HG03571 (cell line): Measurements from ENCODE around the gene SRSF12.
"Not testable (repeated sequence)": the region's sequence is repeated elsewhere in the genome, so short reads cannot be mapped to it uniquely, and the experiment has no call there.

Experiments
- ATAC-seq: cut with Tn5 transposase; IDR thresholded peaks from one replicate; pipeline ENCODE4 v1.9.1; 2021; ENCODE audit not compliant: unreplicated experiment

The SRSF12 gene

DNA sequence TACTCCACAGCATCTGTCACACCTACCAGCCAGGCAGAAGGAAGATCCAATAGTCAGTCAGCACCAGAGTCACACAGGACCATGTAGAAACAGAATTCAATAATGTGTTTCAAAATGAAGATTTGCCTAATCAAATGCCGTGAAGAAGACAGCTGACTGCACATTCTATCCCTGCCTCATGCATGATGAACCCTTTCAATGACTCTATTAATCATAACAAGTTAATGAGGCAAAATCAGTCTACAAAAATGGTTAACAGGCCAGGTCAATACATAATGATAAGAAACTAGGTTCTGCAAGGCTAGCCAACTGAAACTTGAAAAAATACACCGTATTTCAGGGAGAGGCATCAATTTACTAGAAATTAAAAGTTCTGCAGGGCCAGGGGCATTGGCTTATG, 44.0 kb downstream of the SRSF12 start:
- ATAC-seq = no peak

- no peak for ATAC-seq
Measured at GRCh38 chr6:89073014-89073620, 44.8 kb downstream of the SRSF12 start.

DNA sequence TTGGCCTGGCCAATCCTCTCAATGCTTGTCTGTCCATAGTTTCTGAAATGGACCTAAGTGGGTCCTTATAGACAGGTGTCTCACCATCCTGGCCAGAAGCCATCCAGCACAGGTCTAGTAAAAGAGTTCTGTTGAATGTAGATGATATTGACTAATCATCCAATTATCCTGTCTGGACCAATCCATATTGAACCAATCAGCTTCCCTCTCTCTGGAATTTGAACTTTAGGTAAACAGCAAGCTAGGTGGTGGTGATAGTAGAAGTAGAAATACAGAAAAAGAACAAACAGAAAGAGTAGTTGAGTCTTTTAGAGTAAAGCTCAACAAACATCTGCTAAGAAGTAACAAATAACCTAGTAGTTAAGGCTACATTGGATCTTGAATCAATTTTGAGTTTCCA, 46.8 kb downstream of the SRSF12 start:
- ATAC-seq = no peak

GRCh38 chr6:89069536-89070163, 48.2 kb downstream of the SRSF12 start:
- ATAC-seq = no peak

- ATAC-seq = no peak
Measured at GRCh38 chr6:89068695-89069094, 49.2 kb downstream of the SRSF12 start.

- no peak for ATAC-seq
Measured at GRCh38 chr6:89067796-89068195, 50.1 kb downstream of the SRSF12 start.

GRCh38 chr6:89066940-89067646, 50.8 kb downstream of the SRSF12 start:
- ATAC-seq = no peak

- ATAC-seq = not testable (repeated sequence)
Measured at GRCh38 chr6:89066121-89066520, 51.8 kb downstream of the SRSF12 start.

DNA sequence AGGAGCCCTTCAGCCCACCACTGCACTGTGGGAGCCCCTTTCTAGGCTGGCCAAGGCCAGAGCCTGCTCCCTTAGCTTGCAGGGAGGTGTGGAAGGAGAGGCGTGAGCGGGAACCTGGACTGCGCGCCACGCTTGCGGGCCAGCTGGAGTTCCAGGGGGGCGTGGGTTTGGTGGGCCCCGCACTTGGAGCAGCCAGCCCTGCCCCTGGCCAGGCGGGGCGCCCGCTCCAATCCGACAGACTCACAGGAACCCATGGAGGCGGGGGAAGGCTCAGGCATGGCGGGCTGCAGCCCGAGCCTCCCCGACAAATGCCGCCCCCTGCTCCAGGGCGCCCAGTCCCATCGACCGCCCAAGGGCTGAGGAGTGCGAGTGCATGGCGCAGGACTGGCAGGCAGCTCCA, 52.9 kb downstream of the SRSF12 start:
- not testable (repeated sequence) for ATAC-seq

- ATAC-seq = no peak
Measured at GRCh38 chr6:89063881-89064280, 54.0 kb downstream of the SRSF12 start.

- no peak for ATAC-seq
Measured at GRCh38 chr6:89059227-89059626, 58.6 kb downstream of the SRSF12 start.

DNA sequence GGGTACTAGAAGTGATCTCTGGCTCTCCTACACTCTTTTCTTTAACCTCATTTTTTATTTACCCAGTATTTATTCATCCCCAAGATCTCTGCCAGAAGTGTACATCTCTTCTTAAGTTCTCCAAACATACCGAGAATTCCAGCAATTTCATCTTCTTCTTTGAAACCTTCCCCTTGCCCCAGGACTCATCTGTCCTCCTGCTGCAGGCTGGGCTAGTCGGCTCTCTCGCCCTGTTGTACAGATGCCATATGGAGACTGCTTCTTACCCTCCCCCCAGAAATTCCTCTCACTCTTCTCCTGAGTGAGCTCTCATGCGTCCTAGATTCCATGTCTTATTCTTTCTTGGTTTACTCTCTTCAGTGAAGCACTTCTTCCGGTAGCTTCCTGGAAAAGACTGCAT, 59.2 kb downstream of the SRSF12 start:
- ATAC-seq = no peak

DNA sequence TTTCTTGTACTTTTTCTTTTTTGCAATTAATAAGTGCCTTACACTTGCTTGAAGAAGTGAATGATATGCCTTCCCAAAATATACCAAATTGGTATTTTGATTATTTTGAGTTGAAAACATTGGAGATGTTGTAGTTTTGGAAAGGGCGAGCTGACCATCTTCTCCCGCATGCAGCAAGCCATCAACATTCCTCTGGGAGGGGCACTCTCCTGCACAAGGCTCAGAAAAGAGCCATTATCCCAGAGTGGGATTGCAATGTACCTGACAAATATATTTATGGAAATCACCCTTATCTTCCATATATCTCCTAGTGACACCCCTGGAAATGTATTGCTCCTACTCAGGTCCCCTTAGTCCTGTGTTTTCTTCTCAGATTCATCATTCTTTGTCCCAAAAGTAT, 60.1 kb downstream of the SRSF12 start:
- ATAC-seq = no peak

DNA sequence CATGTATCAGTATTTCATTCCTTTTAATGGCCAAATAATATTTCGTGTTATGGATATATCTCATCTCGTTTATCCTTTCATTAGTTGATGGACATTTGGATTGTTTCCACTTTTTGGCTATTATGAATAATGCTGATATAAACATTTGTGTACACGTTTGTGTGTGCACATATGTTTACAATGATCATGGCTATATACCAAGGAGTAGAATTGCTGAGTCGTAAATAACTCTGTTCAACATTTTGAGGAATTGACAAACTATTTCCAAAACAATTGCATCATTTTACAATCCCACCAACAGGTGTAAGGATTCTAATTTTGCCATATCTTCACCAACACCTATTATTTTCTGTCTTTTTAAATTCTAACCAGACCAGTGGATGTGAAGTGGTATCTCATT, 63.7 kb downstream of the SRSF12 start:
- ATAC-seq = no peak

GRCh38 chr6:89051676-89052075, 66.2 kb downstream of the SRSF12 start:
- no peak for ATAC-seq

- ATAC-seq = no peak
Measured at GRCh38 chr6:89050697-89051096, 67.2 kb downstream of the SRSF12 start.

DNA sequence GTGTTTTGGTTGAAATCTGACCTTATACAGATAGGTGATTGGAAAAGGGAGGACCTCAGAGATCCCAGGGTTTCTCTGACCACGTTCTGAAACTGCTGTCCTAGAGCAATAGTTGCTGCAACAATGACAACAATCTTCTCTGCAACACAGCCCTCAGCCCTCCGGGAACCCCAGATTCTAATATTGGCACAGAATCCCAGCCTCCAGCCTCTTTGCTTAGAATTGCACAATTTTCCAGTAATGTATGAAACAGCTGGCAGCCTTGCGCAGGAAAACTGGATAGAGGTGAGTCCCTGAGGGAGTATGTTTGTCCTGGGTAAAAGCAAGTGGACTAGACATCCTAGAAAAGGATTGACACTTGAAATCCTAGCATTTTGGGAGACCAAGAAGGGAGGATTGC, 67.7 kb downstream of the SRSF12 start:
- no peak for ATAC-seq

GRCh38 chr6:89048985-89049384, 68.9 kb downstream of the SRSF12 start:
- no peak for ATAC-seq

DNA sequence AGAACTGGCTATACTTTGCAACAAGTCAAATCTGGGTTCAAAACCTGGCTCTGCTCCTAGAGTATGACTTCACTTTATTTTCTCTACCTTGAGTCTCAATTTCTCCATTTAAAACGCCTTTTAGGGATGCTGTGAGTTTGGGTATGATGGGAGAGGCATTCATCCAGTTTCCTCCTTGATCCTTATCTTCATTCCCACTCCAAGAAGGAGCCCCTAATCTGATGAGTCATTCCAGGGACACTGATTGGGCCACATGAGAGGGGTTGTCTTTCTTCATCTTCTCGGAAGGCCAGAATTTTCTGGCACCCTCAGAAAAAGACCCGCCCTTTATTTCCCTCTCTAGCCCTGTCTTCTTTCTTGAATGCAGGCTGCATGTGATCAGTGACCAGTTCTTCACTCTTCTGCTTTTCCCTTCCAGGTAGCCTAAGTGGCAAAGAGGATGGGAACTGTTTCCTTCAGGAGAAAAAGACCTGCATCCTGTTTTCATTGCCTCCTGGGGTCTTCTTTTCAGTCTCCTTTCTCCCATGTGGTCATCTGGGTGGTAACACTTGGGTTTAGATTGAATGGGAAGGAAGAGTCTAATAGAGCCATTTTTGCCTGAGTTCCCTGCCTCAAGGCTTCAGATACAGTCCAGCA, 69.5 kb downstream of the SRSF12 start:
- ATAC-seq = no peak

GRCh38 chr6:89047473-89047872, 70.4 kb downstream of the SRSF12 start:
- ATAC-seq = no peak
